ENCODE data around the gene SET.
"Not testable (repeated sequence)": the region's sequence is repeated elsewhere in the genome, so short reads cannot be mapped to it uniquely, and the experiment has no call there.

SET gene, protein sequence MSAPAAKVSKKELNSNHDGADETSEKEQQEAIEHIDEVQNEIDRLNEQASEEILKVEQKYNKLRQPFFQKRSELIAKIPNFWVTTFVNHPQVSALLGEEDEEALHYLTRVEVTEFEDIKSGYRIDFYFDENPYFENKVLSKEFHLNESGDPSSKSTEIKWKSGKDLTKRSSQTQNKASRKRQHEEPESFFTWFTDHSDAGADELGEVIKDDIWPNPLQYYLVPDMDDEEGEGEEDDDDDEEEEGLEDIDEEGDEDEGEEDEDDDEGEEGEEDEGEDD

DNA sequence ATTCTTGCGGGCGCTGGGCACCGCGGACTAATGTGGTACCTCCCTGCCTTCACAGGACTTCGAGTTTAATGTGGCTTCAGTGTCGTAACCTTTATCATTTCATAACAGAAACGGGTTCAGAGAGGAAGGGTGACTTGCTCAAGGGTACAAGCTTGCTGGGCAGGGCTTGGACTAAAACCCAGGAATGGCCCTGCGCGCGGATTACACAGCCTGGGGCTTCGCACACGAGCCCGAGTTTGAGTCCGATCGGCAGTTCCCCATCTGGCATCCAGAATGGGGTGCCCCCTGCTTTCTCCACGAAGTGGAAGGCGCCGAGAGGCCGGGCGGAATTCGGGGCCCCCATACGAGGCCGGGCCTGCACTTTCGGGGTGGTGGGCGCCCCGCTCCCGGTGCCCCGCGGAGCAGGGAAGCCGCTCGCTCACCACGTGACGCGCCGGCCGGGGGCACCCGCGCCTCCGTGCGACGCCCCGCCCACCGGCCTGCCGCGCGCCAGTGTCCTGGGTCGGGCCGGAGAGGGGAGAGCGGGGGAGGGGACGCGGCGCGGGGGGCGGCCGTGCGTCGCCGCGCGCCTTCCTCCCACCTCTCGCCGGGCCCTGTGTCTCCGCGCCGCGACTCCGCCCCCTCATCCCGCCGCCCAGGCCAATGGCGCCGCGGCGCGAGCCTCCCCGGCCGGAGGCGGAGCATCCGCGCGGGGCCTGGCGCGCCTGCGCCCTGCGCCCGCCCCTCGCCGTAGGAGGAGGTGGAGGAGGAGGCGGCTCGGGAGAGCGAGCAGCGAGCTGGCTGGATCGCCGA lies at the start of gene SET:
SET (plus strand) TSS at position 722 of the 792 bp plus-strand sequence. CDS start 361 bp downstream, outside the sequence.
- peak; percentile 94 for DNase-seq (ENCODE audit: low spot score)

DNA sequence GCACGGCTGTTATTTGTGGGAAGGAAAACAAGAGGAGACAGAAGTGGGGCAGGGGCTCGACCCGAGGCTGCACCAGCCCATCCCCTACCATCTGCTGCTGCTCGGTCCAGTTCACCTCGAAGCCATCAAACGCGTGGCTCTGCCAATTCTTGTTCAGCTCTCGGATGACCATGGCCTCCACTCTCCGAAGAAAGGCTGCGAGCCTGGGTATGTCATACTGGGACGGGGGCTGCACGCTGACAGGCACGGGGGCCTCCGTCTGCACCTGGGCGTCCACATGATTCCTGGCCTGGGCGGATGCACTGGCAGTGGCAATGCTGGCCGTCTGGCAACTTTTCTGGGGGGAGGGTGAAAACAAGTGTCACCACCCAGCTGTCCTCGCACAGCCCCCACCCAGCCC lies 48.4 kb upstream of the SET start:
- no peak for DNase-seq (ENCODE audit: low spot score)

DNA sequence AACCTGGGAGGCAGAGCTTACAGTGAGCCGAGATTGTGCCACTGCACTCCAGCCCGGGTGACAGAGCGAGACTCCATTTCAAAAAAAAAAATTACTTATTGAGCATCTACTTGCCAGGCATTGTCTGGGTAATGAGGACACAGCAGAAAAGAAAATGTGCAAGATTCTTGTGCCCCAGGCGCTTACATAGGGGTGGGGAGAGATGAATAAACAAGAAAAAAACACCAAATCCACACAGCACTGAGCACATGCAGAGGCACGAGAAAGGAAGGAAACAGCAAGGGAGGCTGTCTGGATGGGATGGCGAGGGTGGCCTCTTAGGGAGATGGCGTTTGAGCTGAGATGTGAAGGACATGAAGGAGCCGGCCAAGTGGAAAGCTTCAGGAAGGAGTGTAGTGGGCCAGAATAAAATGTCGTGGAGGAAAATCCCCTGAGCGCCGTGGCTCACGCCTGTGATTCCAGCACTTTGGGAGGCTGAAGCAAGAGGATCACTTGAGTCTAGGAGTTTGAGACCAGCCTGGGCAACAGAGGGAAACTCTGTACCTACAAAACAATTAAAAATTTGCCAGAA lies 46.3 kb upstream of the SET start:
- DNase-seq (ENCODE audit: low spot score), result no peak

DNA sequence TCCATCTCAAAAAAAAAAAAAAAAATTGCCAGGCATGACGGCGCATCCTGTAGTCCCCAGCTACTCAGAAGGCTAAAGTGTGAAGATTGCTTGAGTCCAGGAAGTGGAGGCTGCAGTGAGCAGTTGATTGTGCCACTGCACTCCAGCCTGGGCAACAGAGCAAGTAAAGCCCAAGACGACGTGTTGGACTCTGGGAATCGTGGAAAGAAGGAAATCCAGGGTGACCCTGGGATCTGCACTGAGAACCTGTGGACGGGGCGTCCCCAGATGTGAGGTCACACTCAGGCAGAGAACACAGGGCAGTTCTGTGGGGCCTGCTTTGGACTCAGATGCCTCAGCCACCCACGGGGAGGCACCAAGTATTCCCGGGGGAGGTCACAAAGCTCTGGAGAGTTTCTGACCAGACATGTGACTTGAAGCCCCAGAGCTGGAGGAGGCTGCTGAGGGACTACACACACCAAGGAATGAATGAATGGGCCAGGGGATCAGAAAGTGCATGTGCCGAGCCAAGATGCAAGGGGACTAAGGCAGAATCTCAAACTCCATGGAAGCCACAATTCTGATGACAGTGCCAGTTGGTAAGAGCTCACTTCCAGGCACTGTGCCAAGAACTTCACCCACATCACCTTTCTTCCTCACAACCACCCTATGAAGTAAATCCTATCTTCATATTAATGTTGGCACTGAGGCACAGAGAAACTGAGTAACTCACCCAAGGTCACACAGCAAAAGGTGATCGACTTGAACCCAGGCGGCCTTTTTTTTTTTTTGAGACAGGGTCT lies 45.3 kb upstream of the SET start:
- DNase-seq (ENCODE audit: low spot score), result no peak

DNA sequence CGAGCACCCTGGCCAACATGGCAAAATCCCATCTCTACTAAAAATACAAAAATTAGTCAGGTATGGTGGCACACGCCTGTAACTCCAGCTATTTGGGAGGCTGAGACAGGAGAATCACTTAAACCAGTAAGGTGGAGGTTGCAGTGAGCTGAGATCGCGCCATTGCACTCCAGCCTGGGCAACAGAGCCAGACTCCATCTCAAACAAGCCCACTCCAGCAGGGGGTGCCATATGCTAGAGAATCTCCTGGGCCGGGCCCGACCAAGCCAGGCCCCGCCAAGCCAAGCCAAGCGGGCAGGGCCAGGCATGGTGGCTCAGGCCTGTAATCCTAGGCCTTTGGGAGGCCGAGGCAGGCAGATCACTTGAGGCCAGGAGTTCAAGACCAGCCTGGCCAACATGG lies 40.8 kb upstream of the SET start:
- DNase-seq (ENCODE audit: low spot score), result not testable (repeated sequence)

DNA sequence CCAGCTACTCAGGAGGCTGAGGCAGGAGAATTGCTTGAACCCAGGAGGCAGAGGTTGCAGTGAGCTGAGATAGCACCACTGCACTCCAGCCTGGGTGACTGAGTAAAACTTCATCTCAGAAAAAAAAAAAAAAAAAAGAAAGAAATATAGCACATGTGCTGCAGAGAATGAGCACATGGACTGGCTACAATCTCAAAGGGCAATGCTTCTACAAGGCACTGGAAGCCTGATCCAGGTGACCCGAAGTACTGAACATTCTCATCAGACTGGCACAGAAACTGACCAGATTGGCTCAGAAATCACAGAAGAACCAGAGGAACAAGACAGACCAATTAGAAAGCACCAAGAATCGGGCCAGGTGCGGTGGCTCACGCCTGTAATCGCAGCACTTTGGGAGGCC lies 37.2 kb upstream of the SET start:
- no peak for DNase-seq (ENCODE audit: low spot score)

DNA sequence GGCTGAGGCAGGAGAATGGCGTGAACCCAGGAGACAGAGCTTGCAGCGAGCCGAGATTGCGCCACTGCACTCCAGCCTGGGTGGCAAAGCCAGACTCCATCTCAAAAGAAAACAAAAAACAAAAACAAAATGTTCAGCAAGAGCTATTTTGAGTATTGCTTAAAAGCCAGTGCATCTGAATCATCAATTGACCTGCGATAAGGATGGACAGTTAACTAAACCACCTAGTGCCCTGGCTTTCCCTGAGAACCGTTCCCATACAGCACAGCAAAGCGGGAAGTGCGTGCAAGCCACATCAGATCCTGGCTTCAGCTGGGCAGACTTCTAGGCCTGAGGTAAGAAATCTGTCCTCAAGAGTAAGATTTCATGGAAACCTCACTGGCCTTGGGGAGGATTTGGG lies 35.1 kb upstream of the SET start:
- no peak for DNase-seq (ENCODE audit: low spot score)

DNA sequence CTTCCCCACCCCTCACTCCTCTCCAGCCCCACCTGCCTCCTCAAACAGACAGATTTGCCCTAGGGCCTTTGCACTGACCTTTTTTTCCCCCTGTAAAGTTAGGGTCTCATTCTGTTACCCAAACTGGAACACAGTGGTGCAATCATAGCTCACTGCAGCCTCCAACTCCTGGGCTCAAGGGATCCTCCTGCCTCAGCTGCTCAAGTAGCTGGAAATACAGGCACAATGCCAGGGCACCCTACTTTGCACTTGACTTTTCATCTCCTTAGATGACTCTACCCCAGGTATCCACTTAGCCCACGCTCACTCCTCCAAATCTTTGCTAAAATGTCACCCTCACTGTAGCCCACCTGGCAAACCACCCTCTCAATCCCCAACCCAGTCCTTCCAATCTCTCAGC lies 34.5 kb upstream of the SET start:
- no peak for DNase-seq (ENCODE audit: low spot score)

DNA sequence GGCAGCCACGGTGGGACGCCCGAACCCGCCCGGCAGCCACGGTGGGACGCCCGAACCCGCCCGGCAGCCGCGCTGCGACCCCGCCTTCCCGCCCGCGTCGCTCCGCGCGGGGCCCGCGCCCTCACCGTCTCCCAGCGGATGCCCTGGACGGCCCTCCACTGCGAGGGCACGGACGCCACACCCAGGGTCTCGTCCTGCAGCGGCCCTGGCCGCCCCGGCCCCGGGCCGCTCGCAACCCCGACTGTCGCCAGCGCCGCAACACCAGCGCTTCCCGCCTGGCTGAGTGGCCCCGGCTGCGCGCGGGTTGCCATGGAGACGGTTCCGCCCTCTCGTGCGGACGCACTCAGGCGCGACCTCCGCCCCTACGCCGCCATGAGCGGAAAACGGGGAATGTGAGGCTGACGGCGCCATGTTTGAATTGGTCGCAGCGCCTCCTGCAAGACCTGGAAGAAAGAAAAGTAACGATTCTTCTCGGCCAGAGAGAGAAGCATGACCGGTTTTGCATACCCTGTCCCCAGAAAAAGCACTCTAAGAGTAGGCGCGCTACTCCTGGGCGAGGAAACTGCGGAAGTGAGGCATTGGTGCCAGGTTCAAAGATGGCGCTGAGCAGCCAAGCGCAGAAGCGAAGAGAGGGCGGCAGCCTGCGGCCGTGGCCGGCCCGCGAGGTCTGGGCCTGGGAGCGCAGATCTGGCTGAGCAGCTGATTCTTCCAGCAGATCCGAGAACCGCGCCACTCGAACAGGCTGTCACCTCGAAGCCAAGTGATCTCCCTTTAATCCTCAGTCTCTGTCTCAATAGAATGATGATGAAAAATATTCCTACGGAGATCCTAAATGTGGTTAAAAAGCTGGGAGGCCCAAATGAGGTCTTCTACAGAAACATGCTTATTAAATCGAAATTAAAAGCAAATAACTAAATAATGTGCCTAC lies 32.3 kb upstream of the SET start, which contains the start of gene DYNC2I2:
DYNC2I2 (minus strand) TSS at position 432 of the 928 bp plus-strand sequence; CDS start at position 311, 121 bp downstream.
- peak; percentile 91 for DNase-seq (ENCODE audit: low spot score)

DNA sequence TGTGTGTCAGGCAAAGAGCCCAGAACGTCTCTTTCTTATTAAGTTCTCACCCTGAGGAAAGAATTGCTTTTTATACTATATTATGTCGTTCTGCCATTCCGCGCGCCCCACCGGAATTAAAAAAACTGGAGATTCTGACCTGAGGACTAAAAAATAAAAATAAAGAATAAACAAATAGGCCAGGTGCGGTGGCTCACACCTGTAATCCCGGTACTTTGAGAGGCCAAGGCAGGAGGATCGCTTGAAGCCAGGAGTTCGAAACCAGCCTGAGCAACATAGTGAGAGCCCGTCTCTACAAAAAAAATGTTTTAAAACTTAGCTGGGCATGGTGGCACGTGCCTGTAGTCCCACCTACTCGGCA lies 31.7 kb upstream of the SET start:
- no peak for DNase-seq (ENCODE audit: low spot score)

DNA sequence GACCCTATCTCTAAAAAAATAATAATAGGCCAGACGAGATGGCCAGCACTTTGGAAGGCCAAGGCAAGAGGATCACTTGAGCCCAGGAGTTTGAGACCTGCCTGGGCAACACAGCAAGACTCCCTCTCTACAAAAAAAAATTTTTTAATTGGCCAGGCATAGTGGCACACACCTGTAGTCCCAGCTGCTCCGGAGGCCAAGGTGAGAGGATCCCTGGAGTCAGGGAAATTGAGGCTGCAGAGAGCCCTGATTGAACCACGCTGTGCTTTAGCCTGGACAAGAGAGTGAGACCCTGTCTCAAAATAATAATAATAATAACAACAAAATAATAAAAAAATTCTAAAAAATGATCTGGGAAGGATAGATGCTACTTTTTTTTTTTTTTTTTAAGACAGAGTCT lies 31.2 kb upstream of the SET start:
- DNase-seq (ENCODE audit: low spot score), result no peak

DNA sequence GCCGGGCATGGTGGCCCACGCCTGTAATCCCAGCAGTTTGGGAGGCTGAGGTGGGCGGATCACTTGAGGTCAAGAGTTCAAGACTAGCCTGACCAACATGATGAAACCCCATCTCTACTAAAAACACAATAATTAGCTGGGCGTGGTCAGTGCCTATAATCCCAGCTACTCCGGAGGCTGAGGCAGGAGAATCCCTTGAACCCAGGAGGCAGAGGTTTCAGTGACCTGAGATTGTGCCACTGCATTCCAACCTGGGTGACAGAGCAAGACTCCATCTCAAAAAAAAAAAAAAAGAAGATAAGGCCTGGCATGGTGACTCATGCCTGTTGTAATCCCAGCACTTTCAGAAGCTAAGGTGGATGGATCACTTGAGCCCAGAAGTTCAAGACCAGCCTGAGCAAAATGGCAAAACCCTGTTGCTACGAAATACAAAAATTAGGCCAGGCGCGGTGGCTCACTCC lies 22.5 kb upstream of the SET start:
- DNase-seq (ENCODE audit: low spot score), result not testable (repeated sequence)

DNA sequence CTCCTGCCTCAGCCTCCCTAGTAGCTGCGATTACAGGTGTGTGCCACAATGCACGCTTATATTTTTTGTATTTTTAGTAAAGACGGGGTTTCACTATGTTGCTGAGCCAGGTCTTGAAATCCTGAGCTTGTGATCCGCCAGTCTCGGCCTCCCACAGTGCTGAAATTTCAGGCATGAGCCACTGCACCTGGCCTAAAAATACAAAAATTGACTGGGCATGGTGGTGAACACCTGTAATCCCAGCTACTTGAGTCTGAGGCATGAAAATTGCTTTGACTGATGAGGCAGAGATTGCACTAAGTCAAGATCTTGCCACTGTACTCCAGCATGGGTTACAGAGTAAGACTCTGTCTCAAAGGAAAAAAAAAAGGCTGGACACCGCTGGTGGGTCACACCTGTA lies 19.2 kb upstream of the SET start:
- no peak for DNase-seq (ENCODE audit: low spot score)

DNA sequence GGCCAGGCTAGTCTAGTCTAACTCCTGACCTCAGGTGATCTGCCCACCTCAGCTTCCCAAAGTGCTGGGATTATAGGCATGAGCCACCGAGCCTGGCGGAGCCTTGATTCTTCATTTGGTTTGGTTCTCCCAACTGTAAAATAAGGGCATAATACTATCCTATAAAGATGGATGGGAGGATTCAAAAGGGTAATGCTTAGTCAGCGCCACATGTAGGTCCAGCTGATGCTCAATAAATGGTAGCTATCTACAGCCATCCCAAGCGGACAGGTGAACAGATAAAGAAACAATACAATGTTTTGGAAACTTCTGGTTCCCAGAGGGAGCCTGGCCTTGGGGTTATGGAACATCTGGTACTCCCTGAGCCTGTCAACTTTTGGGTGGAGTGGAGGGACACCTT lies 13.6 kb upstream of the SET start:
- DNase-seq (ENCODE audit: low spot score), result no peak

DNA sequence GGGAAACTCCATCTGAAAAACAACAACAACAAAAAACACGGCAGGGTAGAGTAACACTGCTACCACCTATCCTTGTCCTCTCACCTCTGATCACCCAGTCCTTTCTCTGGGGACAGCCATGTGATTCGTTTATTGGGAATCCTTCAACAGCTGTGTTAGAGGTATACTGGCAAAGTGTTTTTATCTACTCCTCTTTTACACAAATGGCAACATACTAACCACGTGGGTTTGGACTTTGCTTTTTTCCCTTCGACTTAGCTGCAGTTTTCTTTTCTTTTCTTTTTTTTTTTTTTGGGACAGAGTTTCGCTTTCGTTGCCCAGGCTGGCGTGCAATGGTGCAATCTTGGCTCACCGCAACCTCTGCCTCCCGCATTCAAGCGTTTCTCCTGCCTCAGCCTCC lies 11.2 kb upstream of the SET start:
- no peak for DNase-seq (ENCODE audit: low spot score)

DNA sequence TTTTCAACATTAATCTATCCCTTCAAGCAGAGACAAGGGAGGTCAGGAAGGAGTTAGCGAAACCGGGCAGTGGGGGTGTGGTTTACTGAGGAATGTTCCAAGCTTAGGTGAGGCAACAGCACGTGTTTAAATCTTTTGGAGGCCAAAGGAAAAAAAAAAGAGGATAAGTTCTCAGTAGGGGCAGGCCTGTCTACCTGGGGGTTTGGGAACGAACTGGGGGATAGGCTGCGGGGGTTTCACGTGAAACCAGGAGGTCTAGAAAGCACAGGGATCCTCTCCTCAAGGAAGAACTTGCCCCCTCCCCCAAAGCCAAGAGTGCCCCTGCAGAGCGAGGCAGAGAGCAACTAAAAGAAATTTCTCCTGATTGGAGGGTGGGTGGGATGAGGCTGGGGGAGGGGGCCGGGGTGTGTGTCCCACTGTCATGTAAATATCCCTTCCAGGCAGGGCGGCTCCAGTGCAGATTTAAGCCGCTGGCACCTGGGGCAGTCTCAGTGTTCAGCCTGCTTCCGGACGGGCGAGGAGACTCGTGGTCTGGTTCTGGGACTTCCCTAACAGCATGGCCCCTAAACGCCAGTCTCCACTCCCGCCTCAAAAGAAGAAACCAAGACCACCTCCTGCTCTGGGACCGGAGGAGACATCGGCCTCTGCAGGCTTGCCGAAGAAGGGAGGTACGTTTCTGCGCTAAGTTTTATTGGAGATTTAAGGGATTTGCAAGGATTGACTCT lies 5.5 kb upstream of the SET start:
- DNase-seq (ENCODE audit: low spot score), result no peak

DNA sequence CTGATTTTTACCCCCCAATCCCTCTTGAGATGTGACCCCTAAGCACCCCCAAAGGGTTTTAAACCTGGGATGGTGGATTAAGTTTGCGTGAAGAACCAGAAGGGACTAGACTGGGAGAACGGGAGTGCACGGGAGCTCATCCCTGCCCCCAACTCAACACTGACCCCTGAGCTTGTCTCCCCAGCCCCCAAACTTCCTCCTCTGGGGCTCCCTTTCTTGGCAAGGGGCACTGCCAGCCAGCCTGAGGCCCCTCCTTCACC lies 5.0 kb upstream of the SET start:
- DNase-seq (ENCODE audit: low spot score), result no peak

DNA sequence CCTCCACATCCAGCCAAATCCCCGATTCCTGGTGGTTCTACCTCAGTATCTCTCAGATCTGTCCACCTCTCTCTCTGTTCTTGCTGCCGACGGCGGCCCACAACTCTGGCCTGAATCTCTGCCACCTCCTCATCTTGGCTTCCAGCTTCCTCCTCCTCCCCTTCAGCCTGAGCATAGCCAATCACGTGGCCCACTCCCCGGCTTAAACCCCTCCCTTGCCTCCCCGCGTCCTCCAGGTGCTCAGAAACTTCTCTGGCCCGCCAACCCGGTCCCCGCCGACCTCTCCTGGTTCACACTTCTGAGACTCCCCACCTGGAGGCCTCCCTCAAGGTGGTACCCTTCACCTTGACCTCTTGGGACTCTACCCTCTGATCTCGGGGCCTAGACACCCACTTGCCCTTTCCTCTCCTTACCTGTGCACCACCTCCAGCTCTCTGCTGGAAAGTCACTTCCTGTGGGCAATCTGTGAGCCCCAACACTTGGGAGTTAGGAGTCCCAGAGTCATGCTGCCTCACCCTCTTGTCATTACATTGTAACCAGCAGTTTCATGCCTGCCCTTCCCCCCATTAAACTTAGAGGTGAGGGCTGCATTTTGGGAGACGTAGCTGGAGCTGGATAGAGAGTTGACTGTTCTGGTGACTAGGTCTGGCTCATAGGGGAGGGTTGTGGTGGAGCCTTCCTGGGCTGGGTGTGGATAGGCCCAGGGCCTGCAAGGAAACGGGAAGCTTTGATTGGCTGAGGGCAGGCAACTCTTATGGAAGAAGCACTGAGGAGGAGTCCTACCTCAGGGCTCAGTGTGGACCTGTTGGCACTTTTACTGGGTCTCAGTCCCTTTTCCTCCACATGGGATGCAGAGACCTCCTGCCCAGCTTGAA lies 4.5 kb upstream of the SET start:
- peak; percentile 46 for DNase-seq (ENCODE audit: low spot score)

DNA sequence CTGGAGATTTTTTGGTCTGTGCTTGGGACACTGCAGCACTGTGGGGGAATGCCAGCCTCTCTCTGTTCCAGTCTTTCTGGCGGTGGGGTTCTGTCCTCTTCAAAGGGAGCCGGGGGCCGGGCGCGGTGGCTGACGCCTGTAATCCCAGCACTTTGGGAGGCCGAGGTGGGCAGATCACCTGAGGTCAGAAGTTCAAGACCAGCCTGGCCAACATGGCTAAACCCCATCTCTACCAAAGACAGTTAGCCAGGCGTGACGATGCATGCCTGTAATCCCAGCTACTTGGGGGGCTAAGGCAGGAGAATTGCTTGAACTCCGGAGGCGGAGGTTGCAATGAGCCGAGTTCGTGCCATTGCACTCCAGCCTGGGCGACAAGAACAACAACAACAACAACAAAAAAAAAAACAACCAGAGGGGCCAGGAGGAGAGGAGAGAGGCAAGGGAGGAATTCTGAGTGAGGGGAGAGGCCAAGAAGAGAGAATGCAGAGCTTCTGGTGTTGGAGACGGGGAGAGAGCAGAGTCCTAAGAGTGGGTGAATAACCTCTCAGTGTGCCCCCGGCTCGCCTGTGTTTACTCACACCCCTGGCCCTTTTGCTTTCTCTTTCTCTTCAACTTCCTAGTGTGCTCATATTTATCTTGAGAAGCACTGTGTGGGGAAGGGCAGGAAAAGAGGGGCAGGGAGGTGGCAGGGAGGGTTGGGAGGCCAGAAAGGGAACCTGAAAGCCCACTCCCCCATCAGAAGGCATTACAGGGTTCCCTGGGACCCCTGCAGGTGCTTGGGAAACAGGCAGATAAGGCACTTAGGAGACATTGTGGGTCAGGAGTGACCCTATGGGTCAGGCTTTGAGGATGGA lies 3.2 kb upstream of the SET start:
- no peak for DNase-seq (ENCODE audit: low spot score)

All from globus pallidus (tissue), 1 donor.